GM18520 (cell line): Measurements from ENCODE around the gene GDPD5.

Experiments used
- ATAC-seq: cut with Tn5 transposase; IDR thresholded peaks from one replicate; pipeline ENCODE4 v1.9.1; 2021; ENCODE audit not compliant: unreplicated experiment

GDPD5 gene

GRCh38 chr11:75474878-75475766 is 50.6 kb downstream of the GDPD5 start:
- ATAC-seq = no peak

- no peak for ATAC-seq
Observed at GRCh38 chr11:75474240-75474639, 51.5 kb downstream of the GDPD5 start.

- no peak for ATAC-seq
Observed at GRCh38 chr11:75473684-75474083, 52.1 kb downstream of the GDPD5 start.

- no peak for ATAC-seq
Observed at GRCh38 chr11:75472081-75472732, 53.5 kb downstream of the GDPD5 start.

- ATAC-seq = no peak
Observed at GRCh38 chr11:75471176-75471973, 54.4 kb downstream of the GDPD5 start.

GRCh38 chr11:75470476-75471080 is 55.2 kb downstream of the GDPD5 start:
- no peak for ATAC-seq

- no peak for ATAC-seq
Observed at GRCh38 chr11:75469785-75470405, 55.8 kb downstream of the GDPD5 start.

GRCh38 chr11:75468534-75469340 is 57.0 kb downstream of the GDPD5 start:
- ATAC-seq = no peak

- no peak for ATAC-seq
Observed at GRCh38 chr11:75467881-75468280, 57.9 kb downstream of the GDPD5 start.

GRCh38 chr11:75467311-75467710 is 58.4 kb downstream of the GDPD5 start:
- ATAC-seq = no peak

GRCh38 chr11:75465701-75466531 is 59.8 kb downstream of the GDPD5 start:
- no peak for ATAC-seq

GRCh38 chr11:75463106-75463774 is 62.5 kb downstream of the GDPD5 start:
- ATAC-seq = no peak

- no peak for ATAC-seq
Observed at GRCh38 chr11:75462117-75462653, 63.6 kb downstream of the GDPD5 start.

- ATAC-seq = no peak
Observed at GRCh38 chr11:75461151-75461550, 64.6 kb downstream of the GDPD5 start.

- ATAC-seq = no peak
Observed at GRCh38 chr11:75456596-75457183, 69.1 kb downstream of the GDPD5 start.

- ATAC-seq = no peak
Observed at GRCh38 chr11:75454987-75455386, 70.8 kb downstream of the GDPD5 start.

GRCh38 chr11:75453916-75454655 is 71.7 kb downstream of the GDPD5 start:
- ATAC-seq = no peak
